H9 (cell line): ENCODE measurements around the gene PTPRN2. TPM values are rescaled to one million over a fixed set of nuclear protein-coding genes. Genes with fewer than 3 reads are reported as not detected.

Source experiments
- DNase-seq: peaks from one replicate; pipeline ENCODE4 v3.0.0-alpha.2; 2017
- H2AFZ ChIP-seq: one replicate; pipeline ENCODE4 v1.6.1; 2013; ENCODE audit warnings: mild to moderate bottlenecking, low read length, control low read depth, moderate library complexity
- H2AK5ac ChIP-seq: 2 replicates; pipeline ENCODE4 v1.6.1; 2013; ENCODE audit warnings: low read length, control low read depth, mixed read lengths; ENCODE audit not compliant: insufficient read length
- H2BK120ac ChIP-seq: one replicate; pipeline ENCODE4 v1.6.1; 2013; ENCODE audit warnings: low read depth, mild to moderate bottlenecking, low read length, control low read depth, inconsistent platforms; ENCODE audit not compliant: poor library complexity, severe bottlenecking
- H2BK12ac ChIP-seq: 2 replicates; pipeline ENCODE4 v1.6.1; 2013; ENCODE audit warnings: low read length, control low read depth, mixed read lengths, low read depth; ENCODE audit not compliant: insufficient read length
- H2BK15ac ChIP-seq: 2 replicates; pipeline ENCODE4 v1.6.1; 2013; ENCODE audit warnings: low read depth, low read length, control low read depth
- H2BK20ac ChIP-seq: one replicate; pipeline ENCODE4 v1.6.1; 2013; ENCODE audit warnings: low read depth, mild to moderate bottlenecking, low read length, control low read depth, inconsistent platforms; ENCODE audit not compliant: poor library complexity, severe bottlenecking
- H2BK5ac ChIP-seq: 2 replicates; pipeline ENCODE4 v1.6.1; 2013; ENCODE audit warnings: low read length, control low read depth, mixed read lengths; ENCODE audit not compliant: insufficient read length
- H3K14ac ChIP-seq: 2 replicates; pipeline ENCODE4 v1.6.1; 2013; ENCODE audit warnings: low read length, control low read depth; ENCODE audit not compliant: insufficient read depth
- H3K18ac ChIP-seq: 2 replicates; pipeline ENCODE4 v1.6.1; 2013; ENCODE audit warnings: low read depth, mild to moderate bottlenecking, mixed read lengths, low read length, control low read depth; ENCODE audit not compliant: insufficient read length
- H3K23ac ChIP-seq: 2 replicates; pipeline ENCODE4 v1.6.1; 2013; ENCODE audit warnings: low read length, control low read depth, mixed read lengths, low read depth; ENCODE audit not compliant: insufficient read length
- H3K23me2 ChIP-seq: 2 replicates; pipeline ENCODE4 v1.6.1; 2013; ENCODE audit warnings: low read depth, mild to moderate bottlenecking, mixed read lengths, low read length, control low read depth; ENCODE audit not compliant: insufficient read length, poor library complexity, severe bottlenecking
- H3K27ac ChIP-seq: 2 replicates; pipeline ENCODE4 v1.5.1; 2013; ENCODE audit warnings: low read length, control low read depth, mixed read lengths, low read depth; ENCODE audit not compliant: insufficient read length
- H3K27me3 ChIP-seq: 2 replicates; pipeline ENCODE4 v1.6.1; 2013; ENCODE audit warnings: low read length, control low read depth, inconsistent platforms; ENCODE audit not compliant: insufficient read depth
- H3K4ac ChIP-seq: 2 replicates; pipeline ENCODE4 v1.6.1; 2013; ENCODE audit warnings: low read depth, mild to moderate bottlenecking, control low read depth, inconsistent platforms, low read length, moderate library complexity
- H3K4me1 ChIP-seq: 2 replicates; pipeline ENCODE4 v1.6.1; 2013; ENCODE audit warnings: low read length, control low read depth, inconsistent platforms; ENCODE audit not compliant: insufficient read depth
- H3K4me2 ChIP-seq: 2 replicates; pipeline ENCODE4 v1.6.1; 2013; ENCODE audit warnings: low read length, control low read depth, mixed read lengths; ENCODE audit not compliant: insufficient read length, insufficient read depth
- H3K56ac ChIP-seq: 2 replicates; pipeline ENCODE4 v1.6.1; 2013; ENCODE audit warnings: low read depth, mild to moderate bottlenecking, mixed read lengths, low read length, control low read depth; ENCODE audit not compliant: insufficient read length
- H3K79me1 ChIP-seq: 2 replicates; pipeline ENCODE4 v1.6.1; 2013; ENCODE audit warnings: low read depth, mild to moderate bottlenecking, moderate library complexity, low read length, control low read depth, inconsistent platforms; ENCODE audit not compliant: insufficient read depth, poor library complexity, severe bottlenecking
- H3K79me2 ChIP-seq: 2 replicates; pipeline ENCODE4 v1.6.1; 2013; ENCODE audit warnings: low read length, control low read depth, inconsistent platforms; ENCODE audit not compliant: insufficient read depth
- H3K9ac ChIP-seq: 2 replicates; pipeline ENCODE4 v1.6.1; 2013; ENCODE audit warnings: low read length, control low read depth, mixed read lengths; ENCODE audit not compliant: insufficient read length; ENCODE audit errors: extremely low read depth
- H3K9me3 ChIP-seq: one replicate; pipeline ENCODE4 v1.6.1; 2013; ENCODE audit warnings: low read depth, low read length, inconsistent platforms; ENCODE audit not compliant: control insufficient read depth
- H3T11ph ChIP-seq: one replicate; pipeline ENCODE4 v1.6.1; 2013; ENCODE audit warnings: mild to moderate bottlenecking, low read length, control low read depth, inconsistent platforms
- H4K20me1 ChIP-seq: one replicate; pipeline ENCODE4 v1.6.1; 2013; ENCODE audit not compliant: control insufficient read depth, insufficient read length, insufficient read depth
- H4K5ac ChIP-seq: 2 replicates; pipeline ENCODE4 v1.6.1; 2013; ENCODE audit warnings: low read depth, mild to moderate bottlenecking, mixed read lengths, low read length, control low read depth; ENCODE audit not compliant: insufficient read length
- H4K8ac ChIP-seq: replicated peaks from 2 replicates; pipeline ENCODE4 v1.6.1; 2013; ENCODE audit warnings: low read length, control low read depth, mixed read lengths, low read depth; ENCODE audit not compliant: insufficient read length
- H4K91ac ChIP-seq: 2 replicates; pipeline ENCODE4 v1.6.1; 2013; ENCODE audit warnings: low read depth, mild to moderate bottlenecking, moderate library complexity, mixed read lengths, low read length, control low read depth; ENCODE audit not compliant: insufficient read length
- H3K27ac Mint-ChIP-seq, 3 experiments: 2 replicates in 2 of 3; 3 replicates in 1 of 3; pipeline ENCODE4 v1.8.0; 2020 to 2021; ENCODE audit warnings: mixed read lengths in 3 of 3, mild to moderate bottlenecking in 1 of 3, moderate library complexity in 1 of 3
- H3K27me3 Mint-ChIP-seq: 2 replicates; pipeline ENCODE4 v1.8.0; 2021; ENCODE audit warnings: low read depth, mild to moderate bottlenecking, moderate library complexity, mixed read lengths
- H3K36me3 Mint-ChIP-seq, 3 experiments: 2 replicates in 2 of 3; 3 replicates in 1 of 3; pipeline ENCODE4 v1.8.0; 2020 to 2021; ENCODE audit warnings: low read depth in 3 of 3, mixed read lengths in 3 of 3; ENCODE audit not compliant: insufficient read depth in 1 of 3
- H3K4me1 Mint-ChIP-seq, 2 experiments: 2 replicates each; pipeline ENCODE4 v1.8.0; 2020; ENCODE audit warnings: mixed read lengths in 2 of 2
- H3K4me3 Mint-ChIP-seq, 2 experiments: 2 replicates in 1 of 2; 3 replicates in 1 of 2; pipeline ENCODE4 v1.8.0; 2020 to 2021; ENCODE audit warnings: mild to moderate bottlenecking in 2 of 2, mixed read lengths in 2 of 2, moderate library complexity in 1 of 2
- H3K9me3 Mint-ChIP-seq, 2 experiments: 2 replicates in 1 of 2; 3 replicates in 1 of 2; pipeline ENCODE4 v1.8.0; 2020; ENCODE audit warnings: mild to moderate bottlenecking in 2 of 2, mixed read lengths in 2 of 2, moderate library complexity in 1 of 2
- WGBS: extraction: QIAGEN DNeasy Blood & Tissue Kit; methylation state at CpG from one replicate; pipeline ENCODE4 v1.1.7; 2013; ENCODE audit warnings: missing lambda C conversion rate, low lambda C conversion rate, mixed read lengths; ENCODE audit not compliant: insufficient read length; ENCODE audit errors: extremely low coverage; 5-methylcytosine and 5-hydroxymethylcytosine counted together
- total RNA-seq: library from RNA; stranded (reverse); gene quantifications from 2 replicates; pipeline ENCODE4 v1.2.1, GENCODE V29; 2021
- TF ChIP-seq, protein P1 (sequence below): fragments of 200-600 bp; sonication (generic); conservative IDR thresholded peaks from 3 replicates; pipeline ENCODE4 v1.8.0; 2021; ENCODE audit warnings: antibody characterized with exemption, mild to moderate bottlenecking

Gene PTPRN2
- total RNA-seq, 1 experiment from 2014 or later = 5.2 TPM

DNA sequence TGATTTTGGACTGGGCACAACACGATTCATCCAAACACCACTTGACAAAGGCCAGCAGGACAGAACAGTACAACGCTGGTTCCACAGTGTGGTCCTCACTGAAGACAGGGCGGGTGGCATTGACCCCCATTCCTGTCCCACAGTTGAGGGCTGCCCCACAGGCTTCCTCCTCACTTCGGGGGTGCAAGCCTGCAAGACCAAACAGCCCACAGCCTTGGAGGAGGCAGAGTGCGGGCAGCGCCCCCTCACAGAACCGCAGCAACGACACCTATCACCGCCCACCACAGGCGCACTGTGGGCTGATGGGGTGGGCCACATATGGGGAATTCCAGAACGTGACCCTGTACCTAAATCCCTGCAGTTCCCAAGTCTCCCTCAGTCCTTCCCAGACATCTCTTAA, 70.6 kb downstream of the PTPRN2 start:
- DNase-seq = no peak
- no peaks in the 10 kb centered on the region for H4K20me1 ChIP-seq
- no peak overlapping the region for H2BK120ac ChIP-seq
- Mint-ChIP-seq H3K4me3 (no peak overlapping the region), H3K36me3 (peaks cover 3 to 15% (median 6%) of the 10 kb centered on the region in 3 experiments; a peak in 5 of 7 replicates), H3K9me3 (peaks cover 11 to 24% of the 10 kb centered on the region in 2 experiments), H3K4me1 (peaks cover 0 to 2% of the 10 kb centered on the region in 2 experiments; a peak in 1 of 4 replicates), H3K27ac (no peak overlapping the region; a peak in 1 of 7 replicates), H3K27me3 (peaks cover 6% of the 10 kb centered on the region; the same call in 1 of the 2 replicates)
- no peak overlapping the region for H2BK20ac ChIP-seq
- no peak overlapping the region for H3T11ph ChIP-seq
- no peak overlapping the region for H2BK5ac ChIP-seq
- H3K18ac ChIP-seq = no peak overlapping the region
- H3K27me3 ChIP-seq = no peaks in the 10 kb centered on the region
- no peak overlapping the region for H3K4me2 ChIP-seq
- no peak overlapping the region for H2BK12ac ChIP-seq
- H2AFZ ChIP-seq = no peak overlapping the region
- peaks cover 6% of the 10 kb centered on the region for H3K9me3 ChIP-seq
- H4K8ac ChIP-seq = no peak overlapping the region
- no peak overlapping the region for H4K5ac ChIP-seq
- no peak overlapping the region for H3K27ac ChIP-seq
- no peak overlapping the region for H3K23ac ChIP-seq
- TF ChIP-seq, protein P1, sequence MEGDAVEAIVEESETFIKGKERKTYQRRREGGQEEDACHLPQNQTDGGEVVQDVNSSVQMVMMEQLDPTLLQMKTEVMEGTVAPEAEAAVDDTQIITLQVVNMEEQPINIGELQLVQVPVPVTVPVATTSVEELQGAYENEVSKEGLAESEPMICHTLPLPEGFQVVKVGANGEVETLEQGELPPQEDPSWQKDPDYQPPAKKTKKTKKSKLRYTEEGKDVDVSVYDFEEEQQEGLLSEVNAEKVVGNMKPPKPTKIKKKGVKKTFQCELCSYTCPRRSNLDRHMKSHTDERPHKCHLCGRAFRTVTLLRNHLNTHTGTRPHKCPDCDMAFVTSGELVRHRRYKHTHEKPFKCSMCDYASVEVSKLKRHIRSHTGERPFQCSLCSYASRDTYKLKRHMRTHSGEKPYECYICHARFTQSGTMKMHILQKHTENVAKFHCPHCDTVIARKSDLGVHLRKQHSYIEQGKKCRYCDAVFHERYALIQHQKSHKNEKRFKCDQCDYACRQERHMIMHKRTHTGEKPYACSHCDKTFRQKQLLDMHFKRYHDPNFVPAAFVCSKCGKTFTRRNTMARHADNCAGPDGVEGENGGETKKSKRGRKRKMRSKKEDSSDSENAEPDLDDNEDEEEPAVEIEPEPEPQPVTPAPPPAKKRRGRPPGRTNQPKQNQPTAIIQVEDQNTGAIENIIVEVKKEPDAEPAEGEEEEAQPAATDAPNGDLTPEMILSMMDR = no peak
- H3K23me2 ChIP-seq = no peaks in the 10 kb centered on the region
- H2AK5ac ChIP-seq = no peak overlapping the region
- H3K14ac ChIP-seq = no peak overlapping the region
- no peaks in the 10 kb centered on the region for H3K4me1 ChIP-seq
- H2BK15ac ChIP-seq = no peak overlapping the region
- no peak overlapping the region for H4K91ac ChIP-seq
- H3K79me2 ChIP-seq = no peaks in the 10 kb centered on the region
- WGBS = no CpG with 5 or more reads among the region's 11 CpGs
- H3K4ac ChIP-seq = no peak overlapping the region
- no peaks in the 10 kb centered on the region for H3K79me1 ChIP-seq
- no peak overlapping the region for H3K56ac ChIP-seq
- no peak overlapping the region for H3K9ac ChIP-seq
